Endothelial cell of umbilical vein (primary cell): ENCODE measurements around the gene RNF145. TPM values are rescaled to one million over a fixed set of nuclear protein-coding genes. Genes with fewer than 3 reads are reported as not detected.

Experiments
- BruUV-seq: library from RNA; stranded (reverse); fragments of 400-500 nt; replicated peaks from 2 replicates; lab custom pipeline; 2021; lab: Mats Ljungman, UMichigan
- CTCF ChIA-PET: fragments of 300-600, 350-600 bp; sonication (Branson Sonifier 250); formaldehyde crosslinking; loops from one replicate; lab custom pipeline; 2021; ENCODE audit warnings: antibody characterized with exemption, inconsistent platforms; lab: Charles Lee
- POLR2A ChIA-PET: fragments of 300-600, 350-600 bp; sonication (Branson Sonifier 250); formaldehyde crosslinking; loops from one replicate; lab custom pipeline; 2021; ENCODE audit warnings: antibody characterized with exemption, inconsistent platforms; lab: Charles Lee
- DNase-seq: peaks from one replicate; pipeline ENCODE4 v3.0.0-alpha.2; 2011; ENCODE audit warnings: low read depth, low spot score
- FAIRE-seq: peaks from 2 replicates; lab custom pipeline; 2011; peaks lifted over from hg19 to GRCh38; lab: Jason Lieb, UNC
- H2AFZ ChIP-seq: 2 replicates; pipeline ENCODE4 v1.6.0; 2012; ENCODE audit warnings: low read depth, low read length, control low read depth, inconsistent platforms
- H3K27ac ChIP-seq: 2 replicates; pipeline ENCODE4 v1.5.1; 2011; ENCODE audit warnings: low read depth, mild to moderate bottlenecking, control low read depth, low read length, moderate library complexity; ENCODE audit not compliant: insufficient read depth
- H3K27me3 ChIP-seq, 2 experiments: 2 replicates each; pipeline versions ENCODE4 v1.6.0 to v1.6.1; 2011; ENCODE audit warnings: low read length in 2 of 2, mixed read lengths in 1 of 2; ENCODE audit not compliant: control insufficient read depth in 2 of 2, insufficient read depth in 2 of 2
- H3K36me3 ChIP-seq, 2 experiments: 2 replicates in 1 of 2; 3 replicates in 1 of 2; pipeline ENCODE4 v1.5.1; 2011; ENCODE audit warnings: low read length in 2 of 2, mild to moderate bottlenecking in 1 of 2, moderate library complexity in 1 of 2; ENCODE audit not compliant: control insufficient read depth in 2 of 2, insufficient read depth in 2 of 2; ENCODE audit errors: extremely low read depth in 1 of 2
- H3K4me1 ChIP-seq: 3 replicates; pipeline ENCODE4 v1.5.1; 2011; ENCODE audit warnings: mild to moderate bottlenecking, low read length; ENCODE audit not compliant: control insufficient read depth, insufficient read depth; ENCODE audit errors: extremely low read depth
- H3K4me2 ChIP-seq: 2 replicates; pipeline ENCODE4 v1.6.1; 2011; ENCODE audit warnings: low read length, control low read depth, mixed read lengths; ENCODE audit not compliant: insufficient read depth
- H3K4me3 ChIP-seq, 3 experiments: fragments of 200-600 bp in 1 of 3; sonication (generic), shearing (Covaris generic) in 1 of 3; replicated peaks in 1 of 3; 2 replicates each; pipeline ENCODE4 v1.5.1; 2011 to 2016; ENCODE audit warnings: control low read depth in 3 of 3, low read length in 3 of 3, mild to moderate bottlenecking in 2 of 3, inconsistent platforms in 1 of 3, low read depth in 1 of 3, moderate library complexity in 1 of 3; ENCODE audit not compliant: insufficient read depth in 1 of 3
- H3K79me2 ChIP-seq: 2 replicates; pipeline ENCODE4 v1.6.0; 2012; ENCODE audit warnings: low read length, inconsistent platforms; ENCODE audit not compliant: control insufficient read depth, insufficient read depth
- H3K9ac ChIP-seq: replicated peaks from 2 replicates; pipeline ENCODE3; 2011; ENCODE audit warnings: low read length, control low read depth; ENCODE audit not compliant: insufficient read depth; ENCODE audit errors: extremely low read depth
- H3K9me1 ChIP-seq: replicated peaks from 3 replicates; pipeline ENCODE4 v1.6.0; 2011; ENCODE audit warnings: mild to moderate bottlenecking, low read length; ENCODE audit not compliant: control insufficient read depth, insufficient read depth; ENCODE audit errors: extremely low read depth
- H3K9me3 ChIP-seq: replicated peaks from 2 replicates; pipeline ENCODE4 v1.5.1; 2012; ENCODE audit warnings: low read length, inconsistent platforms; ENCODE audit not compliant: control insufficient read depth, insufficient read depth
- H4K20me1 ChIP-seq: replicated peaks from 2 replicates; pipeline ENCODE3; 2011; ENCODE audit warnings: mild to moderate bottlenecking, low read length; ENCODE audit not compliant: control insufficient read depth, insufficient read depth; ENCODE audit errors: extremely low read depth
- CTCF ChIP-seq, 2 donors: IDR thresholded peaks; 1 replicate in 1 of 2; 2 replicates in 1 of 2; pipeline ENCODE4 v1.5.1; 2011; ENCODE audit warnings: low read length in 2 of 2, mild to moderate bottlenecking in 2 of 2, moderate library complexity in 2 of 2, control low read depth in 1 of 2, inconsistent platforms in 1 of 2, low read depth in 1 of 2; ENCODE audit not compliant: insufficient read depth in 1 of 2; ENCODE audit errors: extremely low read depth in 1 of 2
- EZH2 ChIP-seq: IDR thresholded peaks from 2 replicates; pipeline ENCODE4 v1.6.1; 2012; ENCODE audit warnings: borderline replicate concordance, low read depth, mild to moderate bottlenecking, moderate library complexity, low read length, inconsistent platforms; ENCODE audit not compliant: severe bottlenecking
- FOS ChIP-seq: IDR thresholded peaks from 2 replicates; pipeline ENCODE4 v1.6.1; 2011; ENCODE audit warnings: mild to moderate bottlenecking, low read length, moderate library complexity, borderline replicate concordance; ENCODE audit not compliant: insufficient read depth
- GATA2 ChIP-seq: IDR thresholded peaks from 2 replicates; pipeline ENCODE4 v1.7.0; 2011; ENCODE audit warnings: low read depth, mild to moderate bottlenecking, moderate library complexity, mixed read lengths, low read length; ENCODE audit not compliant: insufficient read length, insufficient read depth
- JUN ChIP-seq: IDR thresholded peaks from 2 replicates; pipeline ENCODE4 v1.6.1; 2011; ENCODE audit warnings: borderline replicate concordance, low read depth; ENCODE audit not compliant: insufficient read length, insufficient read depth
- MAX ChIP-seq: IDR thresholded peaks from 2 replicates; pipeline ENCODE4 v1.6.1; 2011; ENCODE audit not compliant: insufficient read depth, insufficient read length
- MYC ChIP-seq: IDR thresholded peaks from one replicate; pipeline ENCODE4 v1.6.1; 2011; ENCODE audit warnings: mild to moderate bottlenecking, low read depth, low read length
- POLR2A ChIP-seq: IDR thresholded peaks from 2 replicates; pipeline ENCODE4 v1.6.1; 2012; ENCODE audit warnings: low read depth, mild to moderate bottlenecking, control low read depth, low read length
- POLR2AphosphoS5 ChIP-seq: IDR thresholded peaks from 2 replicates; pipeline ENCODE4 v1.6.1; 2012; ENCODE audit warnings: low read depth, mild to moderate bottlenecking, control low read depth, low read length, moderate library complexity; ENCODE audit not compliant: insufficient read depth
- dilution Hi-C: fragments of 300-500 bp; cut with MboI; formaldehyde crosslinking; loops from one replicate; pipeline ENCODE4 v1.15.0; 2019; ENCODE audit warnings: low sequenced_read_pairs; ENCODE audit not compliant: extremely low pct_ligation_motif_present
- intact Hi-C: fragments of 100-400 bp; cut with micrococcal nuclease; formaldehyde crosslinking; loops from one replicate; pipeline ENCODE4 v1.10.0; 2022
- polyA plus RNA-seq, 4 experiments: library from polyadenylated mRNA; depleted of rRNA in 3 of 4; stranded (reverse) in 3 of 4; unstranded in 1 of 4; fragments of >200 nt; gene quantifications; 2 replicates each; pipeline versions ENCODE4 v1.2.1 to v1.2.3, GENCODE V29; 2011 to 2012; ENCODE audit warnings: missing spikeins in 1 of 4
- total RNA-seq: library from RNA; stranded (reverse); gene quantifications from 2 replicates; pipeline ENCODE4 v1.2.3, GENCODE V29; 2021

RNF145 gene
- total and polyA plus RNA-seq, 2 donors (not counting 3 experiments of a cell fraction or from before 2014, with no cell fraction given), result 39.4 to 62.3 TPM

- H3K27me3 ChIP-seq, result peaks cover 4% of the 10 kb centered on the region in 2 experiments
- no peak overlapping the region for H3K4me3 ChIP-seq
- no peaks in the 10 kb centered on the region for H3K9me3 ChIP-seq
- H4K20me1 ChIP-seq, result no peaks in the 10 kb centered on the region
- intact Hi-C loops (no loop called here), dilution Hi-C loops (no loop called here)
- H3K79me2 ChIP-seq, result no peaks in the 10 kb centered on the region
- FAIRE-seq (no peak), DNase-seq (no peak)
- CTCF ChIA-PET, result interaction anchor here (1.3 kb wide), 1 partner anchor 18 kb away, joined by 3 read pairs; no protein-coding TSS in a partner anchor
- no peaks in the 10 kb centered on the region for H3K9me1 ChIP-seq
- H2AFZ ChIP-seq, result no peak overlapping the region
- H3K36me3 ChIP-seq, result no peaks in the 10 kb centered on the region
- POLR2A ChIA-PET, result interaction anchor here (0.5 kb wide), 1 partner anchor 274 kb away, joined by 3 read pairs; no protein-coding TSS in a partner anchor
- H3K4me1 ChIP-seq, result no peaks in the 10 kb centered on the region
- H3K9ac ChIP-seq, result no peak overlapping the region
- BruUV-seq, result no TSS peak
- no peak overlapping the region for H3K4me2 ChIP-seq
- TF ChIP-seq FOS (no peak), JUN (no peak), POLR2AphosphoS5 (no peak), POLR2A (no peak), MAX (no peak), CTCF (IDR thresholded peaks at IDR 0.05; ENCODE audit: extremely low read depth in 1 of 2, insufficient read depth in 1 of 2, low read depth in 1 of 2, low read length in 2 of 2) (no peak), EZH2 (no peak), GATA2 (no peak), MYC (no peak)
- H3K27ac ChIP-seq, result no peak overlapping the region
Observed at GRCh38 chr5:159231167-159231566, 21.8 kb upstream of the RNF145 start.
